SK-N-SH treated with all-trans-retinoic acid at 6 μM for 48 hours (cell line): ENCODE data around the gene CTNNBL1.

Source experiments
- ATAC-seq: fragments of 200-7000 bp; cut with Tn5 transposase; 3 replicates; pipeline ENCODE4 v1.9.1; 2020; ENCODE audit warnings: mild to moderate bottlenecking, moderate library complexity
- ARNTL ChIP-seq: fragments of 450-650 bp; formaldehyde crosslinking; IDR thresholded peaks from 2 replicates; pipeline ENCODE4 v1.5.0; 2020; ENCODE audit warnings: low read depth, mild to moderate bottlenecking, moderate library complexity, borderline replicate concordance
- BACH2 ChIP-seq: fragments of 250-450 bp; sonication (Bioruptor Pico); IDR thresholded peaks from 2 replicates; pipeline ENCODE4 v1.9.0; 2021; ENCODE audit warnings: mild to moderate bottlenecking, borderline replicate concordance
- CREB5 ChIP-seq: fragments of 250-450 bp; sonication (Bioruptor Pico); IDR thresholded peaks from 2 replicates; pipeline ENCODE4 v1.5.1; 2020; ENCODE audit warnings: low read depth, mild to moderate bottlenecking, moderate library complexity
- CSDC2 ChIP-seq: fragments of 250-450 bp; sonication (Bioruptor Pico); IDR thresholded peaks from 2 replicates; pipeline ENCODE4 v1.5.0; 2020; ENCODE audit warnings: mild to moderate bottlenecking, moderate library complexity
- CSRNP3 ChIP-seq: fragments of 250-450 bp; sonication (Bioruptor Pico); IDR thresholded peaks from 2 replicates; pipeline ENCODE4 v1.5.1; 2021; ENCODE audit warnings: mild to moderate bottlenecking, moderate library complexity
- ESRRG ChIP-seq: fragments of 250-450 bp; sonication (Bioruptor Pico); IDR thresholded peaks from 2 replicates; pipeline ENCODE4 v1.6.1; 2021; ENCODE audit warnings: mild to moderate bottlenecking
- GLIS3 ChIP-seq: fragments of 250-450 bp; sonication (Bioruptor Pico); IDR thresholded peaks from 2 replicates; pipeline ENCODE4 v1.5.0; 2020; ENCODE audit warnings: mild to moderate bottlenecking, moderate library complexity
- ISL1 ChIP-seq: fragments of 250-450 bp; sonication (Bioruptor Pico); IDR thresholded peaks from 2 replicates; pipeline ENCODE4 v2.1.2; 2022; ENCODE audit warnings: mild to moderate bottlenecking, moderate library complexity
- OSR1 ChIP-seq: fragments of 250-450 bp; sonication (Bioruptor Pico); IDR thresholded peaks from 2 replicates; pipeline ENCODE4 v1.8.0; 2022; ENCODE audit warnings: moderate library complexity, mild to moderate bottlenecking, inconsistent platforms
- PATZ1 ChIP-seq: fragments of 250-450 bp; sonication (Bioruptor Pico); IDR thresholded peaks from 2 replicates; pipeline ENCODE4 v1.8.0; 2020; ENCODE audit warnings: mild to moderate bottlenecking, moderate library complexity, borderline replicate concordance
- PPARA ChIP-seq: fragments of 250-450 bp; sonication (Bioruptor Pico); IDR thresholded peaks from 2 replicates; pipeline ENCODE4 v1.5.0; 2020; ENCODE audit warnings: mild to moderate bottlenecking, borderline replicate concordance
- SNAI2 ChIP-seq: fragments of 250-450 bp; sonication (Bioruptor Pico); IDR thresholded peaks from 2 replicates; pipeline ENCODE4 v1.5.0; 2020; ENCODE audit warnings: mild to moderate bottlenecking, moderate library complexity
- TCF4 ChIP-seq: fragments of 250-450 bp; sonication (Bioruptor Pico); IDR thresholded peaks from 2 replicates; pipeline ENCODE4 v1.8.0; 2021; ENCODE audit warnings: mild to moderate bottlenecking, moderate library complexity, borderline replicate concordance
- TOX ChIP-seq: fragments of 250-450 bp; sonication (Bioruptor Pico); IDR thresholded peaks from 2 replicates; pipeline ENCODE4 v1.8.0; 2021; ENCODE audit warnings: mild to moderate bottlenecking, moderate library complexity, borderline replicate concordance
- ZC3H10 ChIP-seq: fragments of 250-450 bp; sonication (Bioruptor Pico); IDR thresholded peaks from 2 replicates; pipeline ENCODE4 v1.5.1; 2021; ENCODE audit warnings: mild to moderate bottlenecking, moderate library complexity
- ZFP3 ChIP-seq: fragments of 250-450 bp; sonication (Bioruptor Pico); IDR thresholded peaks from 2 replicates; pipeline ENCODE4 v1.5.0; 2020; ENCODE audit warnings: mild to moderate bottlenecking, moderate library complexity
- ZNF565 ChIP-seq: fragments of 450-650 bp; formaldehyde crosslinking; conservative IDR thresholded peaks from 2 replicates; pipeline ENCODE4 v1.5.0; 2020; ENCODE audit warnings: low read depth, mild to moderate bottlenecking, moderate library complexity
- ZNF70 ChIP-seq: fragments of 450-650 bp; formaldehyde crosslinking; IDR thresholded peaks from 2 replicates; pipeline ENCODE4 v1.5.0; 2020; ENCODE audit warnings: mild to moderate bottlenecking, moderate library complexity
- TF ChIP-seq, protein P1 (sequence below): fragments of 250-450 bp; sonication (Bioruptor Pico); IDR thresholded peaks from 2 replicates; pipeline ENCODE4 v1.5.0; 2020; ENCODE audit warnings: mild to moderate bottlenecking, moderate library complexity
- TF ChIP-seq, protein P2 (sequence below): fragments of 250-450 bp; sonication (Bioruptor Pico); IDR thresholded peaks from 2 replicates; pipeline ENCODE4 v1.8.0; 2021; ENCODE audit warnings: low read depth, mild to moderate bottlenecking, moderate library complexity, borderline replicate concordance

The CTNNBL1 gene

GRCh38 chr20:37885593-37886503, 192.0 kb downstream of the CTNNBL1 start:
- no peak for ATAC-seq
- no peak for TF ChIP-seq ZNF70 (CRISPR knock-in tag)
- no peak for TF ChIP-seq CSDC2
- TF ChIP-seq ZNF565 (CRISPR knock-in tag) = no peak
- TF ChIP-seq ISL1 (CRISPR knock-in tag) = no peak
- TF ChIP-seq OSR1 (CRISPR knock-in tag) = no peak
- TF ChIP-seq PPARA (CRISPR knock-in tag) = no peak
- TF ChIP-seq TCF4 (CRISPR knock-in tag) = no peak
- TF ChIP-seq BACH2 = no peak
- TF ChIP-seq, all 23 proteins: peak for 0

DNA sequence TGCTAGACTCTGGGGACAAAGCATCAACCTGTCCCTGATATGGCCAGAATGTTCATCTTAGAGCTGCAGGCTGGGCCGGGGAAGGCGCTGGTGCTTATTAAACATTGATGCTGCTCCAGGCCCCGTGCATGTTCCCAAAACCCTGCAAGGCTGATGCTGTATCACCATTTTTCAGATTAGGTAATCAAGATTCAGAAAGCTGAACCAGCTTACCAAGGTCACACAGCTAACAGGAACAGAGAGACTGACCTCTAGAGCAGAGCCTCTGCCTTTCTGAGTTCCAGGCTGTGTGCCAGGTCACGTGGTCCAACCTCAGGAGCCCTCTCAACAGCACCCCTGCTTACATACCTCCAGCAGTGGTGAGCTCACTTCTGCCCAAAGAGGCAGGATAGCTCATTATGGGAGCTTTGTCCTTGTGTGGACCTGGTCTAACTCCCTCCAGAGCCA, 193.0 kb downstream of the CTNNBL1 start:
- peak; percentile 40; the same call in 2 of the 3 replicates for ATAC-seq

GRCh38 chr20:37888641-37889040, 194.8 kb downstream of the CTNNBL1 start:
- ATAC-seq = no peak

More for the DNA sequence above, 193.0 kb downstream of the CTNNBL1 start:
- TF ChIP-seq ZNF70 (CRISPR knock-in tag) = no peak
- no peak for TF ChIP-seq TOX
- TF ChIP-seq CSRNP3 (CRISPR knock-in tag) = no peak
- TF ChIP-seq, protein P1, sequence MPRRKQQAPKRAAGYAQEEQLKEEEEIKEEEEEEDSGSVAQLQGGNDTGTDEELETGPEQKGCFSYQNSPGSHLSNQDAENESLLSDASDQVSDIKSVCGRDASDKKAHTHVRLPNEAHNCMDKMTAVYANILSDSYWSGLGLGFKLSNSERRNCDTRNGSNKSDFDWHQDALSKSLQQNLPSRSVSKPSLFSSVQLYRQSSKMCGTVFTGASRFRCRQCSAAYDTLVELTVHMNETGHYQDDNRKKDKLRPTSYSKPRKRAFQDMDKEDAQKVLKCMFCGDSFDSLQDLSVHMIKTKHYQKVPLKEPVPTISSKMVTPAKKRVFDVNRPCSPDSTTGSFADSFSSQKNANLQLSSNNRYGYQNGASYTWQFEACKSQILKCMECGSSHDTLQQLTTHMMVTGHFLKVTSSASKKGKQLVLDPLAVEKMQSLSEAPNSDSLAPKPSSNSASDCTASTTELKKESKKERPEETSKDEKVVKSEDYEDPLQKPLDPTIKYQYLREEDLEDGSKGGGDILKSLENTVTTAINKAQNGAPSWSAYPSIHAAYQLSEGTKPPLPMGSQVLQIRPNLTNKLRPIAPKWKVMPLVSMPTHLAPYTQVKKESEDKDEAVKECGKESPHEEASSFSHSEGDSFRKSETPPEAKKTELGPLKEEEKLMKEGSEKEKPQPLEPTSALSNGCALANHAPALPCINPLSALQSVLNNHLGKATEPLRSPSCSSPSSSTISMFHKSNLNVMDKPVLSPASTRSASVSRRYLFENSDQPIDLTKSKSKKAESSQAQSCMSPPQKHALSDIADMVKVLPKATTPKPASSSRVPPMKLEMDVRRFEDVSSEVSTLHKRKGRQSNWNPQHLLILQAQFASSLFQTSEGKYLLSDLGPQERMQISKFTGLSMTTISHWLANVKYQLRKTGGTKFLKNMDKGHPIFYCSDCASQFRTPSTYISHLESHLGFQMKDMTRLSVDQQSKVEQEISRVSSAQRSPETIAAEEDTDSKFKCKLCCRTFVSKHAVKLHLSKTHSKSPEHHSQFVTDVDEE = no peak
- no peak for TF ChIP-seq PPARA (CRISPR knock-in tag)
- TF ChIP-seq ZC3H10 (CRISPR knock-in tag) = no peak
- no peak for TF ChIP-seq GLIS3 (CRISPR knock-in tag)
- no peak for TF ChIP-seq ESRRG (CRISPR knock-in tag)
- TF ChIP-seq, protein P2, sequence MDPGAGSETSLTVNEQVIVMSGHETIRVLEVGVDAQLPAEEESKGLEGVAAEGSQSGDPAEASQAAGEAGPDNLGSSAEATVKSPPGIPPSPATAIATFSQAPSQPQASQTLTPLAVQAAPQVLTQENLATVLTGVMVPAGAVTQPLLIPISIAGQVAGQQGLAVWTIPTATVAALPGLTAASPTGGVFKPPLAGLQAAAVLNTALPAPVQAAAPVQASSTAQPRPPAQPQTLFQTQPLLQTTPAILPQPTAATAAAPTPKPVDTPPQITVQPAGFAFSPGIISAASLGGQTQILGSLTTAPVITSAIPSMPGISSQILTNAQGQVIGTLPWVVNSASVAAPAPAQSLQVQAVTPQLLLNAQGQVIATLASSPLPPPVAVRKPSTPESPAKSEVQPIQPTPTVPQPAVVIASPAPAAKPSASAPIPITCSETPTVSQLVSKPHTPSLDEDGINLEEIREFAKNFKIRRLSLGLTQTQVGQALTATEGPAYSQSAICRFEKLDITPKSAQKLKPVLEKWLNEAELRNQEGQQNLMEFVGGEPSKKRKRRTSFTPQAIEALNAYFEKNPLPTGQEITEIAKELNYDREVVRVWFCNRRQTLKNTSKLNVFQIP (CRISPR knock-in tag) = no peak

DNA sequence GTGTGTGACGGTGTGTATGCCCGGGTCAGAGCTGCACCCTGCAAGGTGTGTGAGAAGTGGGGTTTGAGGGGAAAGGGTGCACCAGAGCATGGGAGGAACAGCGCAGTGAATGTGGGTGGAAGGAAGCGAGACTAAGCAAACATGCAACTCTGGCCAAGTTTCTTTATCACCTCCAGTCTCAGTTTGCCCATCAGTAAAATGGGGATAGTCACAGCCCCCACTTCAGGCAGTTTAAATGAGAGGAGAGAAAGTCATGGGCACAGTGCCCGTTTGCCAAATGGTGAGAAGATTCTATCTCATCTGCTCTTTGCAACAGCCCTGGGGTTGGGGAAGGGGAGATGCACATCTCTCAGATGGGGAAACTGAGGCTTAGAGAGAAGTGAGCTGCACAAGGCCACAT, 196.3 kb downstream of the CTNNBL1 start:
- ATAC-seq = no peak
- TF ChIP-seq PATZ1 (CRISPR knock-in tag) (no peak), ARNTL (CRISPR knock-in tag) (no peak), ZFP3 (CRISPR knock-in tag) (no peak), OSR1 (CRISPR knock-in tag) (no peak), ISL1 (CRISPR knock-in tag) (no peak), BACH2 (no peak), SNAI2 (CRISPR knock-in tag) (no peak), CREB5 (CRISPR knock-in tag) (no peak)
- TF ChIP-seq, protein P2 (CRISPR knock-in tag) = no peak

More at GRCh38 chr20:37888641-37889040, 194.8 kb downstream of the CTNNBL1 start:
- TF ChIP-seq OSR1 (CRISPR knock-in tag) = no peak
- no peak for TF ChIP-seq PPARA (CRISPR knock-in tag)
- no peak for TF ChIP-seq ESRRG (CRISPR knock-in tag)
- TF ChIP-seq CSDC2 = no peak
- TF ChIP-seq CREB5 (CRISPR knock-in tag) = no peak
- TF ChIP-seq, all 23 proteins: peak for 0
